WTC11 (cell line): ENCODE results near the gene SUCLA2. TPM values are rescaled to one million over a fixed set of nuclear protein-coding genes. Genes with fewer than 3 reads are reported as not detected.

Experiments
- ARID4B ChIP-seq: sonication (generic); formaldehyde crosslinking; IDR thresholded peaks from 2 replicates; pipeline ENCODE4 v1.8.0; 2023; ENCODE audit warnings: missing genetic modification reagents, mild to moderate bottlenecking, borderline replicate concordance
- ELF4 ChIP-seq: sonication (generic); formaldehyde crosslinking; IDR thresholded peaks from 2 replicates; pipeline ENCODE4 v1.8.1; 2022; ENCODE audit warnings: low read depth, mild to moderate bottlenecking, moderate library complexity, missing genetic modification reagents
- ERG ChIP-seq: fragments of 250-450 bp; sonication (Bioruptor Pico); IDR thresholded peaks from 2 replicates; pipeline ENCODE4 v1.8.0; 2021; ENCODE audit warnings: mild to moderate bottlenecking
- GABPB1 ChIP-seq: sonication (generic); formaldehyde crosslinking; IDR thresholded peaks from 2 replicates; pipeline ENCODE4 v1.8.1; 2023; ENCODE audit warnings: mild to moderate bottlenecking, missing genetic modification reagents
- GRHL2 ChIP-seq: fragments of 250-450 bp; sonication (Bioruptor Pico); IDR thresholded peaks from 2 replicates; pipeline ENCODE4 v1.8.0; 2022; ENCODE audit warnings: mild to moderate bottlenecking, moderate library complexity; ENCODE audit not compliant: insufficient replicate concordance, severe bottlenecking
- HMGA2 ChIP-seq: fragments of 250-450 bp; sonication (Bioruptor Pico); IDR thresholded peaks from 2 replicates; pipeline ENCODE4 v1.4.0; 2021; ENCODE audit warnings: mild to moderate bottlenecking, moderate library complexity
- IRF2 ChIP-seq: sonication (generic); formaldehyde crosslinking; IDR thresholded peaks from 2 replicates; pipeline ENCODE4 v1.8.0; 2022; ENCODE audit warnings: low read depth, missing genetic modification reagents, borderline replicate concordance
- KAT7 ChIP-seq: sonication (generic); formaldehyde crosslinking; IDR thresholded peaks from 2 replicates; pipeline ENCODE4 v1.8.1; 2023; ENCODE audit warnings: missing genetic modification reagents, mild to moderate bottlenecking, borderline replicate concordance
- MLX ChIP-seq: sonication (generic); formaldehyde crosslinking; IDR thresholded peaks from 2 replicates; pipeline ENCODE4 v1.8.1; 2023; ENCODE audit warnings: mild to moderate bottlenecking, missing genetic modification reagents, moderate library complexity
- NFYB ChIP-seq: sonication (generic); formaldehyde crosslinking; conservative IDR thresholded peaks from 2 replicates; pipeline ENCODE4 v1.8.0; 2022; ENCODE audit warnings: low read depth, missing genetic modification reagents
- NR1H2 ChIP-seq: sonication (generic); formaldehyde crosslinking; IDR thresholded peaks from 2 replicates; pipeline ENCODE4 v1.9.0; 2021; ENCODE audit warnings: mild to moderate bottlenecking, moderate library complexity, missing genetic modification reagents
- OVOL2 ChIP-seq: fragments of 250-450 bp; sonication (Bioruptor Pico); IDR thresholded peaks from 2 replicates; pipeline ENCODE4 v1.9.0; 2021; ENCODE audit warnings: mild to moderate bottlenecking, borderline replicate concordance
- RORB ChIP-seq: fragments of 250-450 bp; sonication (Bioruptor Pico); IDR thresholded peaks from 2 replicates; pipeline ENCODE4 v1.9.0; 2021; ENCODE audit warnings: mild to moderate bottlenecking
- ZNF121 ChIP-seq: sonication (generic); formaldehyde crosslinking; IDR thresholded peaks from 2 replicates; pipeline ENCODE4 v1.8.0; 2023; ENCODE audit warnings: missing genetic modification reagents
- ZNF219 ChIP-seq: sonication (generic); formaldehyde crosslinking; IDR thresholded peaks from 2 replicates; pipeline ENCODE4 v1.8.0; 2023; ENCODE audit warnings: missing genetic modification reagents, mild to moderate bottlenecking, borderline replicate concordance
- ZNF396 ChIP-seq: fragments of 250-450 bp; sonication (Bioruptor Pico); IDR thresholded peaks from 2 replicates; pipeline ENCODE4 v1.8.0; 2021; ENCODE audit warnings: mild to moderate bottlenecking, moderate library complexity, borderline replicate concordance
- ZNF512 ChIP-seq: sonication (generic); formaldehyde crosslinking; IDR thresholded peaks from 2 replicates; pipeline ENCODE4 v1.8.1; 2022; ENCODE audit warnings: missing genetic modification reagents, borderline replicate concordance
- total RNA-seq: library from RNA; stranded (reverse); gene quantifications from 3 replicates; pipeline ENCODE4 v1.2.3, GENCODE V29; 2021
- TF ChIP-seq, protein P1 (sequence below): sonication (generic); formaldehyde crosslinking; IDR thresholded peaks from 2 replicates; pipeline ENCODE4 v1.8.1; 2022; ENCODE audit warnings: low read depth, missing genetic modification reagents, borderline replicate concordance
- TF ChIP-seq, protein P2 (sequence below): fragments of 250-450 bp; sonication (Bioruptor Pico); IDR thresholded peaks from 2 replicates; pipeline ENCODE4 v1.9.0; 2021; ENCODE audit warnings: mild to moderate bottlenecking
- TF ChIP-seq, protein P3 (sequence below): sonication (generic); formaldehyde crosslinking; IDR thresholded peaks from 2 replicates; pipeline ENCODE4 v1.8.1; 2022; ENCODE audit warnings: low read depth, mild to moderate bottlenecking, moderate library complexity, missing genetic modification reagents, borderline replicate concordance
- TF ChIP-seq, protein P4 (sequence below): sonication (generic); formaldehyde crosslinking; IDR thresholded peaks from 2 replicates; pipeline ENCODE4 v1.8.0; 2022; ENCODE audit warnings: mild to moderate bottlenecking, missing genetic modification reagents
- TF ChIP-seq, protein P5 (sequence below): sonication (generic); formaldehyde crosslinking; IDR thresholded peaks from 2 replicates; pipeline ENCODE4 v1.8.0; 2022; ENCODE audit warnings: missing genetic modification reagents

SUCLA2 gene
- total RNA-seq, 1 experiment from 2014 or later: 66.8 TPM

- TF ChIP-seq ARID4B (peak; percentile 70; the same call in 1 of the 2 replicates), MLX (CRISPR knock-in tag) (no peak), NFYB (no peak), ZNF396 (CRISPR knock-in tag) (no peak), IRF2 (CRISPR knock-in tag) (no peak), GABPB1 (CRISPR knock-in tag) (peak; percentile 22; the same call in 1 of the 2 replicates), NR1H2 (CRISPR knock-in tag) (no peak), GRHL2 (CRISPR knock-in tag) (no peak), ERG (no peak), HMGA2 (CRISPR knock-in tag) (no peak), ZNF121 (CRISPR knock-in tag) (no peak), RORB (CRISPR knock-in tag) (no peak), ZNF219 (CRISPR knock-in tag) (no peak), ZNF512 (CRISPR knock-in tag) (no peak), OVOL2 (CRISPR knock-in tag) (no peak), ELF4 (no peak), KAT7 (0 out of 2 replicates have a peak, but pooled peaks have one; percentile 40)
- TF ChIP-seq, protein P1, sequence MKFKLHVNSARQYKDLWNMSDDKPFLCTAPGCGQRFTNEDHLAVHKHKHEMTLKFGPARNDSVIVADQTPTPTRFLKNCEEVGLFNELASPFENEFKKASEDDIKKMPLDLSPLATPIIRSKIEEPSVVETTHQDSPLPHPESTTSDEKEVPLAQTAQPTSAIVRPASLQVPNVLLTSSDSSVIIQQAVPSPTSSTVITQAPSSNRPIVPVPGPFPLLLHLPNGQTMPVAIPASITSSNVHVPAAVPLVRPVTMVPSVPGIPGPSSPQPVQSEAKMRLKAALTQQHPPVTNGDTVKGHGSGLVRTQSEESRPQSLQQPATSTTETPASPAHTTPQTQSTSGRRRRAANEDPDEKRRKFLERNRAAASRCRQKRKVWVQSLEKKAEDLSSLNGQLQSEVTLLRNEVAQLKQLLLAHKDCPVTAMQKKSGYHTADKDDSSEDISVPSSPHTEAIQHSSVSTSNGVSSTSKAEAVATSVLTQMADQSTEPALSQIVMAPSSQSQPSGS (CRISPR knock-in tag): no peak
- TF ChIP-seq, protein P2, sequence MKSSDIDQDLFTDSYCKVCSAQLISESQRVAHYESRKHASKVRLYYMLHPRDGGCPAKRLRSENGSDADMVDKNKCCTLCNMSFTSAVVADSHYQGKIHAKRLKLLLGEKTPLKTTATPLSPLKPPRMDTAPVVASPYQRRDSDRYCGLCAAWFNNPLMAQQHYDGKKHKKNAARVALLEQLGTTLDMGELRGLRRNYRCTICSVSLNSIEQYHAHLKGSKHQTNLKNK: no peak
- TF ChIP-seq, protein P3, sequence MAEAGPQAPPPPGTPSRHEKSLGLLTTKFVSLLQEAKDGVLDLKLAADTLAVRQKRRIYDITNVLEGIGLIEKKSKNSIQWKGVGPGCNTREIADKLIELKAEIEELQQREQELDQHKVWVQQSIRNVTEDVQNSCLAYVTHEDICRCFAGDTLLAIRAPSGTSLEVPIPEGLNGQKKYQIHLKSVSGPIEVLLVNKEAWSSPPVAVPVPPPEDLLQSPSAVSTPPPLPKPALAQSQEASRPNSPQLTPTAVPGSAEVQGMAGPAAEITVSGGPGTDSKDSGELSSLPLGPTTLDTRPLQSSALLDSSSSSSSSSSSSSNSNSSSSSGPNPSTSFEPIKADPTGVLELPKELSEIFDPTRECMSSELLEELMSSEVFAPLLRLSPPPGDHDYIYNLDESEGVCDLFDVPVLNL: no peak
- TF ChIP-seq, protein P4, sequence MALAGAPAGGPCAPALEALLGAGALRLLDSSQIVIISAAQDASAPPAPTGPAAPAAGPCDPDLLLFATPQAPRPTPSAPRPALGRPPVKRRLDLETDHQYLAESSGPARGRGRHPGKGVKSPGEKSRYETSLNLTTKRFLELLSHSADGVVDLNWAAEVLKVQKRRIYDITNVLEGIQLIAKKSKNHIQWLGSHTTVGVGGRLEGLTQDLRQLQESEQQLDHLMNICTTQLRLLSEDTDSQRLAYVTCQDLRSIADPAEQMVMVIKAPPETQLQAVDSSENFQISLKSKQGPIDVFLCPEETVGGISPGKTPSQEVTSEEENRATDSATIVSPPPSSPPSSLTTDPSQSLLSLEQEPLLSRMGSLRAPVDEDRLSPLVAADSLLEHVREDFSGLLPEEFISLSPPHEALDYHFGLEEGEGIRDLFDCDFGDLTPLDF (CRISPR knock-in tag): no peak
- TF ChIP-seq, protein P5, sequence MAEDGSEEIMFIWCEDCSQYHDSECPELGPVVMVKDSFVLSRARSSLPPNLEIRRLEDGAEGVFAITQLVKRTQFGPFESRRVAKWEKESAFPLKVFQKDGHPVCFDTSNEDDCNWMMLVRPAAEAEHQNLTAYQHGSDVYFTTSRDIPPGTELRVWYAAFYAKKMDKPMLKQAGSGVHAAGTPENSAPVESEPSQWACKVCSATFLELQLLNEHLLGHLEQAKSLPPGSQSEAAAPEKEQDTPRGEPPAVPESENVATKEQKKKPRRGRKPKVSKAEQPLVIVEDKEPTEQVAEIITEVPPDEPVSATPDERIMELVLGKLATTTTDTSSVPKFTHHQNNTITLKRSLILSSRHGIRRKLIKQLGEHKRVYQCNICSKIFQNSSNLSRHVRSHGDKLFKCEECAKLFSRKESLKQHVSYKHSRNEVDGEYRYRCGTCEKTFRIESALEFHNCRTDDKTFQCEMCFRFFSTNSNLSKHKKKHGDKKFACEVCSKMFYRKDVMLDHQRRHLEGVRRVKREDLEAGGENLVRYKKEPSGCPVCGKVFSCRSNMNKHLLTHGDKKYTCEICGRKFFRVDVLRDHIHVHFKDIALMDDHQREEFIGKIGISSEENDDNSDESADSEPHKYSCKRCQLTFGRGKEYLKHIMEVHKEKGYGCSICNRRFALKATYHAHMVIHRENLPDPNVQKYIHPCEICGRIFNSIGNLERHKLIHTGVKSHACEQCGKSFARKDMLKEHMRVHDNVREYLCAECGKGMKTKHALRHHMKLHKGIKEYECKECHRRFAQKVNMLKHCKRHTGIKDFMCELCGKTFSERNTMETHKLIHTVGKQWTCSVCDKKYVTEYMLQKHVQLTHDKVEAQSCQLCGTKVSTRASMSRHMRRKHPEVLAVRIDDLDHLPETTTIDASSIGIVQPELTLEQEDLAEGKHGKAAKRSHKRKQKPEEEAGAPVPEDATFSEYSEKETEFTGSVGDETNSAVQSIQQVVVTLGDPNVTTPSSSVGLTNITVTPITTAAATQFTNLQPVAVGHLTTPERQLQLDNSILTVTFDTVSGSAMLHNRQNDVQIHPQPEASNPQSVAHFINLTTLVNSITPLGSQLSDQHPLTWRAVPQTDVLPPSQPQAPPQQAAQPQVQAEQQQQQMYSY (CRISPR knock-in tag): no peak
Observed at GRCh38 chr13:48001114-48001881, at the start of gene SUCLA2 (continued).
